OCI-LY1 (cell line): ENCODE data around the gene ARHGAP6.

Experiments
- H2AFZ ChIP-seq: fragments of 200-600 bp; sonication (generic), shearing (Covaris generic); 2 replicates; pipeline ENCODE4 v1.6.0; 2014; ENCODE audit warnings: antibody characterized with exemption, mild to moderate bottlenecking, low read length
- H3F3A ChIP-seq: fragments of 200-600 bp; sonication (generic), shearing (Covaris generic); 2 replicates; pipeline ENCODE4 v1.6.0; 2014; ENCODE audit warnings: mild to moderate bottlenecking, antibody characterized with exemption, low read length, moderate library complexity; ENCODE audit not compliant: insufficient read depth
- H3K27ac ChIP-seq: fragments of 200-600 bp; sonication (generic); 2 replicates; pipeline ENCODE4 v1.5.1; 2014; ENCODE audit warnings: low read length, mixed run types, mild to moderate bottlenecking, low read depth; ENCODE audit not compliant: poor library complexity, severe bottlenecking
- H3K27me3 ChIP-seq: fragments of 200-600 bp; sonication (generic); 2 replicates; pipeline ENCODE4 v1.6.0; 2014; ENCODE audit warnings: antibody characterized with exemption, mild to moderate bottlenecking, low read length, moderate library complexity; ENCODE audit not compliant: insufficient read depth
- H3K36me3 ChIP-seq: fragments of 200-600 bp; sonication (generic); 2 replicates; pipeline ENCODE4 v1.6.1; 2014; ENCODE audit warnings: mild to moderate bottlenecking, antibody characterized with exemption, low read length, moderate library complexity, mixed read lengths; ENCODE audit not compliant: insufficient read depth
- H3K4me1 ChIP-seq: fragments of 200-600 bp; sonication (generic); 2 replicates; pipeline ENCODE4 v1.5.1; 2014; ENCODE audit warnings: mild to moderate bottlenecking, low read length, moderate library complexity; ENCODE audit not compliant: insufficient read depth, severe bottlenecking
- H3K4me2 ChIP-seq: fragments of 200-600 bp; sonication (generic), shearing (Covaris generic); 2 replicates; pipeline ENCODE4 v1.6.1; 2014; ENCODE audit warnings: low read length
- H3K4me3 ChIP-seq: fragments of 200-600 bp; sonication (generic); 2 replicates; pipeline ENCODE4 v1.5.1; 2014; ENCODE audit warnings: low read length, low read depth, mild to moderate bottlenecking, mixed read lengths; ENCODE audit not compliant: poor library complexity, severe bottlenecking
- H3K79me2 ChIP-seq: fragments of 200-600 bp; shearing (Covaris generic); 2 replicates; pipeline ENCODE4 v1.6.1; 2016; ENCODE audit warnings: mixed run types, low read length, mixed read lengths; ENCODE audit not compliant: insufficient read depth
- H3K9ac ChIP-seq: fragments of 200-600 bp; sonication (generic), shearing (Covaris generic); 2 replicates; pipeline ENCODE4 v1.6.1; 2014; ENCODE audit warnings: mild to moderate bottlenecking, low read length, mixed read lengths
- H3K9me2 ChIP-seq: fragments of 200-600 bp; sonication (generic), shearing (Covaris generic); 2 replicates; pipeline ENCODE4 v1.6.1; 2014; ENCODE audit warnings: low read depth, mild to moderate bottlenecking, low read length, mixed read lengths
- H3K9me3 ChIP-seq: fragments of 200-600 bp; shearing (Covaris generic); 2 replicates; pipeline ENCODE4 v1.6.1; 2014; ENCODE audit warnings: low read length, mixed read lengths
- H4K20me1 ChIP-seq: fragments of 200-600 bp; sonication (generic), shearing (Covaris generic); 2 replicates; pipeline ENCODE4 v1.6.0; 2016; ENCODE audit warnings: mild to moderate bottlenecking, low read length; ENCODE audit not compliant: insufficient read depth
- CTCF ChIP-seq: fragments of 200-600 bp; sonication (generic), shearing (Covaris generic); IDR thresholded peaks from 2 replicates; pipeline ENCODE4 v1.5.1; 2017; ENCODE audit warnings: mild to moderate bottlenecking, antibody characterized with exemption, low read length, moderate library complexity, mixed read lengths
- EZH2 ChIP-seq: fragments of 200-600 bp; sonication (generic), shearing (Covaris generic); IDR thresholded peaks from 2 replicates; pipeline ENCODE4 v1.8.0; 2017; ENCODE audit warnings: borderline replicate concordance, mixed run types, mild to moderate bottlenecking, antibody characterized with exemption, low read length, moderate library complexity, mixed read lengths

Gene ARHGAP6

DNA sequence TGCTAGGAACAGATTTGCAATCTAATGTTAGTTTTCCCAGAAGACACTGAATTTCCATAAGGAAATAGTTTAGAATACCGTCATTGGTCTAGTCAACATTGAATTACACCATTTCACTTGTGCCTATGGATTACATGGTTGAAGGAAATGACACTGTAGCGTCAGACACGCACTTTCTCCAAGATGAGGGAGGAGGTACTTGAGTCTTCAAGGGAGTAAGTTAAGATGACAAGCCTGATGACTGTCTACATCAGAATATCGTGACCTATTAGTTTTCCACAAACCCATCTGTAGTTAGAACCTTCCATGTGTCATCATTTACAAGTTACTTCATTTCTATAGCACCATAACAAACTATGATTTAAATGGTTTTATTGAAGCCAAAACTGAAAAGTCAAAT lies 218.8 kb downstream of the ARHGAP6 start:
- H3K9me3 ChIP-seq: no peaks in the 10 kb centered on the region
- no peak overlapping the region for H2AFZ ChIP-seq
- no peaks in the 10 kb centered on the region for H3K36me3 ChIP-seq
- TF ChIP-seq EZH2 (no peak), CTCF (no peak)
- H3K79me2 ChIP-seq: no peaks in the 10 kb centered on the region
- H3K4me2 ChIP-seq: no peak overlapping the region
- no peak overlapping the region for H3K27ac ChIP-seq
- H3K4me1 ChIP-seq: no peaks in the 10 kb centered on the region
- H4K20me1 ChIP-seq: no peaks in the 10 kb centered on the region
- no peak overlapping the region for H3K9ac ChIP-seq
- H3K9me2 ChIP-seq: no peaks in the 10 kb centered on the region
- no peak overlapping the region for H3K4me3 ChIP-seq
- H3K27me3 ChIP-seq: no peaks in the 10 kb centered on the region
- no peaks in the 10 kb centered on the region for H3F3A ChIP-seq

GRCh38 chrX:11446336-11446735 lies 219.4 kb downstream of the ARHGAP6 start:
- no peaks in the 10 kb centered on the region for H4K20me1 ChIP-seq
- no peaks in the 10 kb centered on the region for H3K79me2 ChIP-seq
- no peaks in the 10 kb centered on the region for H3K36me3 ChIP-seq
- H3K9ac ChIP-seq: no peak overlapping the region
- no peaks in the 10 kb centered on the region for H3F3A ChIP-seq
- H3K4me2 ChIP-seq: no peak overlapping the region
- H2AFZ ChIP-seq: no peak overlapping the region
- H3K9me2 ChIP-seq: no peaks in the 10 kb centered on the region
- H3K27ac ChIP-seq: no peak overlapping the region
- no peaks in the 10 kb centered on the region for H3K4me1 ChIP-seq
- no peaks in the 10 kb centered on the region for H3K9me3 ChIP-seq
- TF ChIP-seq EZH2: no peak
- no peak overlapping the region for H3K4me3 ChIP-seq
- H3K27me3 ChIP-seq: no peaks in the 10 kb centered on the region

DNA sequence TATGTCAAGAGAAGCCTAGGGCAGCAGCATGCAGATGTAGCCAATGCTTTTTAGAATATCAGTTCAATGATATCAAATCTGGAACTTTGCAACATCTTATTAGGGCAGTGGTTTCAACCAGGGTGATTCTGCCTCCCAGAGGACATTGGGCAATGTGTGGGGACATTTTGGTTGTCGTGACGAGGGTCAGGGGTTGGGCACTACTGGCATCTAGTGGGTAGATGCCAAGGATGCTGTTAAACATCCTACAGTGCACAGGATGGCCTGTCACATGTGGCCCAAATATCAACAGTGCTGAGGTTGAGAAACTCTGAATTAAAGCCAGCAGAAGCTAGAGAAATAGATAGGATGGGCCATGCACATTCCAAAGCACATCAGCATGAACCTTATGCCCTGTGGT lies 220.2 kb downstream of the ARHGAP6 start:
- no peaks in the 10 kb centered on the region for H3K4me1 ChIP-seq
- H3K79me2 ChIP-seq: no peaks in the 10 kb centered on the region
- no peaks in the 10 kb centered on the region for H3K9me2 ChIP-seq
- peak; percentile 17; the same call in 1 of the 2 replicates for TF ChIP-seq CTCF
- no peak for TF ChIP-seq EZH2
- H3K4me3 ChIP-seq: no peak overlapping the region
- no peak overlapping the region for H2AFZ ChIP-seq
- no peaks in the 10 kb centered on the region for H3F3A ChIP-seq
- no peaks in the 10 kb centered on the region for H4K20me1 ChIP-seq
- no peak overlapping the region for H3K4me2 ChIP-seq
- H3K9ac ChIP-seq: no peak overlapping the region
- no peaks in the 10 kb centered on the region for H3K9me3 ChIP-seq
- H3K36me3 ChIP-seq: no peaks in the 10 kb centered on the region
- no peaks in the 10 kb centered on the region for H3K27me3 ChIP-seq
- no peak overlapping the region for H3K27ac ChIP-seq

GRCh38 chrX:11444052-11444451 lies 221.7 kb downstream of the ARHGAP6 start:
- no peaks in the 10 kb centered on the region for H3K27me3 ChIP-seq
- no peak for TF ChIP-seq EZH2
- TF ChIP-seq CTCF: no peak

More at GRCh38 chrX:11444052-11444451, 221.7 kb downstream of the ARHGAP6 start:
- no peak overlapping the region for H3K4me3 ChIP-seq
- no peaks in the 10 kb centered on the region for H3K4me1 ChIP-seq
- H3K4me2 ChIP-seq: no peak overlapping the region
- no peaks in the 10 kb centered on the region for H4K20me1 ChIP-seq
- H3F3A ChIP-seq: no peaks in the 10 kb centered on the region
- no peaks in the 10 kb centered on the region for H3K9me3 ChIP-seq
- H2AFZ ChIP-seq: no peak overlapping the region
- no peak overlapping the region for H3K9ac ChIP-seq
- no peak overlapping the region for H3K27ac ChIP-seq
- H3K36me3 ChIP-seq: no peaks in the 10 kb centered on the region
- no peaks in the 10 kb centered on the region for H3K79me2 ChIP-seq
- H3K9me2 ChIP-seq: no peaks in the 10 kb centered on the region
